GM19328 (cell line): ENCODE results near the gene SCAF11.
"Not testable (repeated sequence)": the region's sequence is repeated elsewhere in the genome, so short reads cannot be mapped to it uniquely, and the experiment has no call there.

Experiments
- ATAC-seq: cut with Tn5 transposase; IDR thresholded peaks from one replicate; pipeline ENCODE4 v1.9.1; 2021; ENCODE audit warnings: mild to moderate bottlenecking, moderate library complexity; ENCODE audit not compliant: unreplicated experiment

SCAF11 gene, protein sequence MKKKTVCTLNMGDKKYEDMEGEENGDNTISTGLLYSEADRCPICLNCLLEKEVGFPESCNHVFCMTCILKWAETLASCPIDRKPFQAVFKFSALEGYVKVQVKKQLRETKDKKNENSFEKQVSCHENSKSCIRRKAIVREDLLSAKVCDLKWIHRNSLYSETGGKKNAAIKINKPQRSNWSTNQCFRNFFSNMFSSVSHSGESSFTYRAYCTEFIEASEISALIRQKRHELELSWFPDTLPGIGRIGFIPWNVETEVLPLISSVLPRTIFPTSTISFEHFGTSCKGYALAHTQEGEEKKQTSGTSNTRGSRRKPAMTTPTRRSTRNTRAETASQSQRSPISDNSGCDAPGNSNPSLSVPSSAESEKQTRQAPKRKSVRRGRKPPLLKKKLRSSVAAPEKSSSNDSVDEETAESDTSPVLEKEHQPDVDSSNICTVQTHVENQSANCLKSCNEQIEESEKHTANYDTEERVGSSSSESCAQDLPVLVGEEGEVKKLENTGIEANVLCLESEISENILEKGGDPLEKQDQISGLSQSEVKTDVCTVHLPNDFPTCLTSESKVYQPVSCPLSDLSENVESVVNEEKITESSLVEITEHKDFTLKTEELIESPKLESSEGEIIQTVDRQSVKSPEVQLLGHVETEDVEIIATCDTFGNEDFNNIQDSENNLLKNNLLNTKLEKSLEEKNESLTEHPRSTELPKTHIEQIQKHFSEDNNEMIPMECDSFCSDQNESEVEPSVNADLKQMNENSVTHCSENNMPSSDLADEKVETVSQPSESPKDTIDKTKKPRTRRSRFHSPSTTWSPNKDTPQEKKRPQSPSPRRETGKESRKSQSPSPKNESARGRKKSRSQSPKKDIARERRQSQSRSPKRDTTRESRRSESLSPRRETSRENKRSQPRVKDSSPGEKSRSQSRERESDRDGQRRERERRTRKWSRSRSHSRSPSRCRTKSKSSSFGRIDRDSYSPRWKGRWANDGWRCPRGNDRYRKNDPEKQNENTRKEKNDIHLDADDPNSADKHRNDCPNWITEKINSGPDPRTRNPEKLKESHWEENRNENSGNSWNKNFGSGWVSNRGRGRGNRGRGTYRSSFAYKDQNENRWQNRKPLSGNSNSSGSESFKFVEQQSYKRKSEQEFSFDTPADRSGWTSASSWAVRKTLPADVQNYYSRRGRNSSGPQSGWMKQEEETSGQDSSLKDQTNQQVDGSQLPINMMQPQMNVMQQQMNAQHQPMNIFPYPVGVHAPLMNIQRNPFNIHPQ (N-terminal part only)

DNA sequence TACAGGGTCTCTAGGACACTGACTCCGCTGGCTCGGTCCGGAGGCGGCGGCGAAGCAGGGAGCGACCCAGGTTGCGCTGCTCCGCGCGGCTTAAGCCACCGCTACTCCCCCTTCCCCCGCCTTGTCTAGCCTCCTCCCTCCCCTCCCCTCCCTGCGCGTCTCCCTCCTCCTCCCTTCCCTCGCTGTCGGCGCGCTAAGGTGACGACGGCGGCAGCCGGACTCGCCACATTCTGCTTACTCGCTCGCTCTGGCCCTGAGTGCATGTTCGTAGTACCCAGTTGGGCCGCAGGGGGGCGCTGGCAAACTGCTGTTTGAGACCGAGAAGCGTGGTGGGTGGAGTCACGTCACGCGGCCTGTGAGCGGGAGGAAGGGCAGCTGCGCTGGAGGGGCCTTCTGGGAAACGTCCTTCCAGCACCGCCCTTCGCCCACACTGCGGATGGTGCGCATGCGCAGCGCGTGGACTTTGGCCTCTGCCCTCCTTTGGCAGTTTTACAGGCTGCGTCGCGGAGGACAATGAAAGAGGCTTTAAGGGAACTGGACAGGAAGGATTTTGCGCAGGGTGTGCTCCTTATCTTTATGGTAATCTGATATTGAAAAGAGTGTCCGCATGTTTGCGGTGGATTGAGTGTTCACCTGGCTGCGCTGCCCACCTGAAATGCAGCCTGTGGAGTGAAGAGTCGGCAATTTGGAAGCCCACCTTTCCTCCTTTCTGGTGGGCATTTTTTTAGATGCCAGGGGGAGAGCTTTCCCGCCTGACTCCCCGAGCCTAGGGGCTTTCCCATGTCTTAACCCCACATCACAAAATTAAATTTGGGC is at the start of gene SCAF11:
Gene SCAF11 (minus strand): TSS at position 107 of the 816 bp plus-strand sequence. CDS start 26,407 bp downstream, outside the sequence.
- peak; percentile 72 for ATAC-seq

- not testable (repeated sequence) for ATAC-seq
Observed at GRCh38 chr12:46037066-46037465, 46.7 kb upstream of the SCAF11 start.

- ATAC-seq, result no peak
Observed at GRCh38 chr12:46027172-46027571, 36.8 kb upstream of the SCAF11 start.

DNA sequence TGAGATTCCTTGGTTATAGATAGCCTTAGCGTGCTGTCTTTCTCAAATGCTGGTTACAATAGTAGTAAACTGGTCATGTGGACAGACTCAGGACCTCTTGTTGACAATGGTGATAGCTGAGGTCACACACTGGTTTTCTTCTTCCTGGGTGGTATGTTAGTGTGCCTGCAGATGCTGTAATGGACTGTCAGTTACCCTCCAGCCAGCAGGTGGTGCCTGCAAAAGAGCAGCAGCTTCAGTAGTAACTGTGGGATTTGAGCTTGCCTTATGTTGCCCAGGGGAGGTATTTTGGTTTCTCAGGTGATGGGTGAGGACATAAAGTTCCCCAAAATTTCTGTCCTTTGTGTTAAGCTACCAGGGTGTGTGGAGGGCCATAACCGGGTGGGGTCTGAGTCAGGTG is 33.7 kb upstream of the SCAF11 start:
- no peak for ATAC-seq

- ATAC-seq, result no peak
Observed at GRCh38 chr12:46020768-46021167, 30.4 kb upstream of the SCAF11 start.

GRCh38 chr12:46018712-46019111 is 28.3 kb upstream of the SCAF11 start:
- ATAC-seq, result not testable (repeated sequence)

- not testable (repeated sequence) for ATAC-seq
Observed at GRCh38 chr12:46017866-46018375, 27.5 kb upstream of the SCAF11 start.

DNA sequence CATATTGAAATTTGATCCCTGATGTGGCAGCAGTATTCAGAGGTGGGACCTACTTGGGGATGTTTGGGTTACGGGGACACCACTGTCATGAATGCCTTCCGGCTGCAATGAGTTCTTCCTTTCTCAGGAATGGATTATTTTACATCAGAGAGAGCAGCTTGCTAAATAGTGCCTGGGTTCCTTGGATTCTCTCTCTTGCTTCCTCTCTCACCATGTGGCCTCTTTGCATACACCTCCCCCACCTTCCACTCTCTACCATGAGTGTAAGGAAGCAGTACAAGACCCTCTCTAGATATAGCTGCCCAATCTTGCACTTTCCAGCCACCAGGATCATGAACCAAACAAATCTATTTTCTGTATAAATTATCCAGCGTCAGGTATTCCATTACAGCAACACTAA is 15.4 kb upstream of the SCAF11 start:
- ATAC-seq, result no peak

- no peak for ATAC-seq
Observed at GRCh38 chr12:46005151-46005797, 14.9 kb upstream of the SCAF11 start.

GRCh38 chr12:46004715-46005114 is 14.3 kb upstream of the SCAF11 start:
- no peak for ATAC-seq

DNA sequence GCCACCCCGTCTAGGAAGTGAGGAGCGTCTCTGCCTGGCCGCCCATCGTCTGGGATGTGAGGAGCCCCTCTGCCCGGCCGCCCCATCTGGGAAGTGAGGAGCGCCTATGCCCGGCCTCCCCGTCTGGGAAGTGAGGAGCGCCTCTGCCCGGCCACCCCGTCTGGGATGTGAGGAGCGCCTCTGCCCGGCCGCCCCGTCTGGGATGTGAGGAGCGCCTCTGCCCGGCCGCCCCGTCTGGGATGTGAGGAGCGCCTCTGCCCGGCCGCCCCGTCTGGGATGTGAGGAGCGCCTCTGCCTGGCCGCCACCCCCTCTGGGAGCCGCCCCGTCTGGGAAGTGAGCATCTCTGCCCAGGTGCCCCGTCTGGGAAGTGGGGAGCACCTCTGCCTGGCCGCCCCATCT is 9.7 kb upstream of the SCAF11 start:
- not testable (repeated sequence) for ATAC-seq

GRCh38 chr12:45994736-45995135 is 4.4 kb upstream of the SCAF11 start:
- no peak for ATAC-seq

DNA sequence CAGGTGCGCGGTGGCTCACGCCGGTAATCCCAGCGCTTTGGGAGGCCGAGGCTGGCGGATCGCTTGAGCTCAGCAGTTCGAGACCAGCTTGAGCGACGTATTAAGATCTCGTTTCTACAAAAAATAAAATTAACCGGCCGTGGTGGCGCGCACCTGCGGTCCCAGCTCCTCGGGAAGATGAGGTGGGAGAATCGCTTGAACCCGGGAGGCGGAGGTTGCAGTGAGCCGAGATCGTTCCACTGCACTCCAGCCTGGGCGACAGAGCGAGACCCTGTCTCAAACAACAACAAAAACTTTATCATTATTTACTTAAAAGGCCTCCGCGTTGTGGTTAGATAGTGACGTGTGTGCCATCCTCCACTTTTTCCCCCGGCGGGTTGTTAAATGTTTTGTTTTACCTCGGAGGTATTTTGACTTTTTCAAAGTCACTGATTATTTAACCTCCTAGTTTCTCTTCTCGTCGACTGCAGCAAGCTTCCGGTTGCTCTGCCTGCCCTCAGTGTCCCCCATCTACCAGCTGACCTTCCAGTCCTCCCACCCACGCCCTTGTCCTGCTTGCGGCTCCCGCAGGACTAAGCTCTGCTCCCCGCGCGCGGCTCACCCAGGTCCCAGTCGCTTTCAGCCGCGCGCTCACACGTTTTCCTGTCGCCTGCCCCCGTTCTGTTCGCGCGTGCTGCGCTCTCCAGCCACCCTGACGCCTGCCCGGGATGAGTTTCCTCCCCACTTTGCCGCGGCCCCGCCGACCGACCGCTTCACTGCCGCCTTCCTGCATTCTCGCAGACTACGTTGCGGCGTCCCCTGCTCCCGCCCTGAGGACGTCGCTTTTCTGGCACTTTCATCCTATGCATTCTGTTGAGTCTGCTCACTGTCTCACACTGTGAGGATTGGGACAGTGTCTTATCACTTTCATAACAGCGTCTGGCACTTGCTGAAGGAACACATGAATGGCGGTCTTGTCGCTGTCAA is 1.2 kb upstream of the SCAF11 start:
- no peak for ATAC-seq

DNA sequence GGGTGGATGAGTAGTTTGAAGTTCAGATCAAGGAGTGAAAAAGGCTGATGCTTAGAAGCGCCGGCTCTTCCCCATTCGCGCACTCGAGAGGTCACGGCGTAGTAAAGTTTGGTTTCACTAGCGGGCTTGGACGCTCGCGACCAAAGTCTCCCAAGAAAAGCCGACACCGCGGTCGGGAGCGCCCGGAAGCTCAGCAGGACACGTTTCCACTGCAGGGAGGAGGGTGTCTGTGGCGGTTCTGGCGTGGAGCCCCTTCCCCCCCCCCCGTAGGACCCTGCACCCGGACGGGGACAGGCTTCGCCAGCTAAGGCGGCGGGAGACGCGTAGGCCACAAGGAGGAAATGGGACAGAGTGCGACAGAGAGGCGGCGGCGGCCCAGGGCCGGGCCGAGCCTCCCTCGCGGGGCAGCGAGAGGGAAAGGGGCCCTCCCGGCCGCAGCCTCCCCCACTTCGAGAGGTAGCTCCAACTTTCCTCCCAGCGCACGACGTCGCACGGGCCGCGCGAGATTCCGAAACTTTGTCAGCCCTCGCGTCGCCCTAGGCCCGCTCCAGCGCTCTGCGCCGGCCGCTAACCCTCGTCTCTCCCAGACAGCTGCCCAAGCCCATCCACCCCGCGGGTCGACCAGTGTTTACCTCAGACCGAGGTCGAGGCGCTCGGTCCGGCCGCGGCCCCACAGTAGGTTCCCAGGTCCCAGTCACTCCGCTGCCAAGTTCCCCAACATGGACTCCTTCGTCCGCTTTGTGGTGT is 480 bp downstream of the SCAF11 start:
- ATAC-seq, result peak; percentile 22

GRCh38 chr12:45989287-45989686 is 1.1 kb downstream of the SCAF11 start:
- ATAC-seq, result no peak

DNA sequence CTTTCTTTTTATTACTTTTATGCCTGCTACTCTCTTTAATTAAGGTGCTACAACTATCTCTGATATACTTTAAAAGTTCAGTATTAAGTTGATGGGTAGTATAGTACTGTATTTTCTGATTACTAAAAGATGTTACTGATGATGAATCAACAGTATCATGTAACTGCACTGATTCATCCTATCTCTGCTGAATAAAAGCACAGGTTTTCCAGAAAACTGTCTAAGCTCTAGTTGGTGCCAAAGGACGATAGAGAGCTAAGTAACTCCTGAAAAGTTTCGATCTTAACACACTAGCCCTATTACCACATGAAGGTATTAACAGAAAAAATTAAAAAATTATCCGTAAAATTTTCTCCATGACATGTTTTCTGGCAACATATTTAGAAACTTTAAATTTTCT is 2.1 kb downstream of the SCAF11 start:
- ATAC-seq, result no peak

DNA sequence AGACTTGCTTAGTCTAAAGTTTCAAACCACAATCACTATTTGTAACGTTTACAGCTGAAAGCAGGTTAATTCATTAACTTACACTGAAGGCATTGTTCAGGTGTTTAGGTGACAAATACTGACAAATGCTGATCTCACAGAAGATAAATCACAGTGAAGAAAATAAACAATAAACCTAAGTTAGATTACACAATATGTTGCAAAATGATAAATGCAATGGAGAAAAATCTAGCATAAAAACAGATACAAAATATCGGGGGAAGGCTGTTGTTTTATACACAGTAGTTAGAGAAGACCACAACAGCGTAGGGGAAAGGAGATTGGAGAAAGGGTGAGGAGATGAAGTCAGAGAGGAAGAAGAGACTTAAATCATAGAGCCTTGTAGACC is 3.0 kb downstream of the SCAF11 start:
- no peak for ATAC-seq
